Prostate gland (tissue), 2 donors: ENCODE measurements around the gene PCDHA6. TPM values are rescaled to one million over a fixed set of nuclear protein-coding genes. Genes with fewer than 3 reads are reported as not detected.
A peak's percentile ranks its signal among the peaks of the same experiment; 100 is the strongest.
"Not testable (repeated sequence)": the region's sequence is repeated elsewhere in the genome, so short reads cannot be mapped to it uniquely, and the experiment has no call there.

Experiments used
- DNase-seq: peaks from one replicate; pipeline ENCODE4 v3.0.0-alpha.2; 2019; ENCODE audit warnings: low spot score
- H3K27ac ChIP-seq, 2 donors: fragments of 200-600 bp; sonication (generic); 2 replicates each; pipeline ENCODE4 v1.5.1; 2017 to 2019
- H3K27me3 ChIP-seq: fragments of 200-600 bp; sonication (generic); replicated peaks from 2 replicates; pipeline ENCODE4 v1.5.1; 2019; ENCODE audit not compliant: insufficient read depth
- H3K36me3 ChIP-seq, 2 donors: fragments of 200-600 bp; sonication (generic); 1 replicate in 1 of 2; 2 replicates in 1 of 2; pipeline versions ENCODE4 v1.5.1 to v1.8.1; 2017 to 2019
- H3K4me1 ChIP-seq: fragments of 200-600 bp; sonication (generic); replicated peaks from 2 replicates; pipeline ENCODE4 v1.5.1; 2019
- H3K4me3 ChIP-seq, 2 donors: fragments of 200-600 bp; sonication (generic); 2 replicates each; pipeline ENCODE4 v1.5.1; 2017 to 2019
- H3K9me3 ChIP-seq: fragments of 200-600 bp; sonication (generic); 2 replicates; pipeline ENCODE4 v1.5.1; 2017
- POLR2A ChIP-seq: fragments of 450-650 bp; IDR thresholded peaks from one replicate; pipeline ENCODE4 v1.6.1; 2016; ENCODE audit warnings: antibody characterized with exemption, mild to moderate bottlenecking
- POLR2AphosphoS5 ChIP-seq: sonication (generic); formaldehyde crosslinking; IDR thresholded peaks from one replicate; pipeline ENCODE4 v1.6.1; 2017; ENCODE audit warnings: antibody characterized with exemption
- WGBS: methylation state at CpG from one replicate; pipeline ENCODE4 v1.1.5; 2018; 5-methylcytosine and 5-hydroxymethylcytosine counted together
- intact Hi-C: fragments of 100-400 bp; cut with DNase I; formaldehyde crosslinking; loops from one replicate; pipeline ENCODE4 v1.14.2; 2022
- total RNA-seq, 2 donors: library from RNA; depleted of rRNA; stranded (reverse); fragments of >200 nt; gene quantifications; one replicate each; pipeline ENCODE4 v1.1.0, GENCODE V29; 2016
- TF ChIP-seq, protein P1 (sequence below), 4 experiments: fragments of 200-600 bp in 2 of 4; fragments of 450-650 bp in 2 of 4; sonication (generic) in 2 of 4; IDR thresholded peaks; 1 replicate in 3 of 4; 2 replicates in 1 of 4; pipeline ENCODE4 v1.5.1; 2016 to 2019; ENCODE audit warnings: antibody characterized with exemption in 4 of 4, mild to moderate bottlenecking in 2 of 4, moderate library complexity in 2 of 4

Gene PCDHA6
- total RNA-seq, 2 donors from 2014 or later = 1.9 to 2.2 TPM

DNA sequence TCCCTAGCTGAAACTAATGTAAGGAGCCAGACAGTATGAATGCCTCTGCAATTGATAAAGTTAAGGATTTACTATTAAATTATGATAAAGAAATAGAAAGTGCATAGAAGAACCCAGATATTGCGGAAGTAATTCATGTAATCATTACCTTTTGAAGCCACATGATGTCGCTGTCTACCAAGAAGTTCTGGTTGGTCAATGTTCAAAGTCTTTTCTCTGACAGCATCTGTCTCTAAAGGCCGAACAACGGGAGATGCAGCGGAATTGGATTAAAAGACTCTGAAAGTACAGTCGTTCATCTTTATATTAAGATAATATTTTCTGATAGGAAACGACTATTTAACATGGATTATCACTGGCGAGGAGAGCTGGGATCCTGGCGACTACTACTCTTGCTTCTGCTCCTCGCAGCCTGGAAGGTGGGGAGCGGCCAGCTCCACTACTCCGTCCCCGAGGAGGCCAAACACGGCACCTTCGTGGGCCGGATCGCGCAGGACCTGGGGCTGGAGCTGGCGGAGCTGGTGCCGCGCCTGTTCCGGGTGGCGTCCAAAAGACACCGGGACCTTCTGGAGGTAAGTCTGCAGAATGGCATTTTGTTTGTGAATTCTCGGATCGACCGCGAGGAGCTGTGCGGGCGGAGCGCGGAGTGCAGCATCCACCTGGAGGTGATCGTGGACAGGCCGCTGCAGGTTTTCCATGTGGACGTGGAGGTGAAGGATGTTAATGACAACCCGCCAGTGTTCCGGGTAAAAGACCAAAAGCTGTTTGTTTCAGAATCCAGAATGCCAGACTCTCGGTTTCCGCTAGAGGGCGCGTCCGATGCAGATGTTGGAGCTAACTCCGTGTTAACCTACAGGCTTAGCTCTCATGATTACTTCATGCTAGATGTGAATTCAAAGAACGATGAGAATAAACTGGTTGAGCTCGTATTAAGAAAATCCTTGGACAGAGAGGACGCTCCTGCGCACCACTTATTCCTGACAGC lies 13.5 kb downstream of the PCDHA6 start, which contains the start of gene PCDHA8:
Gene PCDHA8 (plus strand): TSS at position 210 of the 985 bp plus-strand sequence. CDS start 135 bp downstream, at position 345.
- H3K36me3 ChIP-seq = no peaks in the 10 kb centered on the region
- 21% methylated on average over 46 of the region's 47 CpGs for WGBS
- intact Hi-C loops = no loop called here
- H3K4me3 ChIP-seq = no peak within 1 kb of the TSS
- H3K27me3 ChIP-seq = peaks cover 4% of the 10 kb centered on the region
- H3K9me3 ChIP-seq = no peaks in the 10 kb centered on the region
- H3K27ac ChIP-seq = no peak within 1 kb of the TSS
- no peak for DNase-seq
- no peaks in the 10 kb centered on the region for H3K4me1 ChIP-seq
- TF ChIP-seq POLR2AphosphoS5 (no peak), POLR2A (no peak)
- TF ChIP-seq, protein P1, sequence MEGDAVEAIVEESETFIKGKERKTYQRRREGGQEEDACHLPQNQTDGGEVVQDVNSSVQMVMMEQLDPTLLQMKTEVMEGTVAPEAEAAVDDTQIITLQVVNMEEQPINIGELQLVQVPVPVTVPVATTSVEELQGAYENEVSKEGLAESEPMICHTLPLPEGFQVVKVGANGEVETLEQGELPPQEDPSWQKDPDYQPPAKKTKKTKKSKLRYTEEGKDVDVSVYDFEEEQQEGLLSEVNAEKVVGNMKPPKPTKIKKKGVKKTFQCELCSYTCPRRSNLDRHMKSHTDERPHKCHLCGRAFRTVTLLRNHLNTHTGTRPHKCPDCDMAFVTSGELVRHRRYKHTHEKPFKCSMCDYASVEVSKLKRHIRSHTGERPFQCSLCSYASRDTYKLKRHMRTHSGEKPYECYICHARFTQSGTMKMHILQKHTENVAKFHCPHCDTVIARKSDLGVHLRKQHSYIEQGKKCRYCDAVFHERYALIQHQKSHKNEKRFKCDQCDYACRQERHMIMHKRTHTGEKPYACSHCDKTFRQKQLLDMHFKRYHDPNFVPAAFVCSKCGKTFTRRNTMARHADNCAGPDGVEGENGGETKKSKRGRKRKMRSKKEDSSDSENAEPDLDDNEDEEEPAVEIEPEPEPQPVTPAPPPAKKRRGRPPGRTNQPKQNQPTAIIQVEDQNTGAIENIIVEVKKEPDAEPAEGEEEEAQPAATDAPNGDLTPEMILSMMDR (IDR thresholded peaks at IDR 0.05) = no peak

- Histone ChIP-seq H3K9me3 (no peaks in the 10 kb centered on the region), H3K36me3 (no peaks in the 10 kb centered on the region), H3K4me3 (no peak overlapping the region), H3K4me1 (no peaks in the 10 kb centered on the region), H3K27ac (no peak overlapping the region), H3K27me3 (no peaks in the 10 kb centered on the region)
- TF ChIP-seq POLR2A = no peak
- TF ChIP-seq POLR2AphosphoS5 = no peak
- WGBS = 43% methylated on average over 85 of the region's 87 CpGs
- no peak for DNase-seq
- intact Hi-C loops = no loop called here
Observed at GRCh38 chr5:140842798-140843733, 15.3 kb downstream of the PCDHA6 start.

- 19% methylated on average over 29 of the region's 48 CpGs for WGBS
- H3K27me3 ChIP-seq, DNase-seq, intact Hi-C loops, H3K9me3 ChIP-seq, H3K27ac ChIP-seq, H3K4me1 ChIP-seq, H3K4me3 ChIP-seq, H3K36me3 ChIP-seq: not testable (repeated sequence)
Observed at GRCh38 chr5:140848139-140849102, 20.7 kb downstream of the PCDHA6 start, which contains the start of gene PCDHA9. PCDHA9 (plus strand) TSS chr5:140848382; CDS start chr5:140848496, 114 bp downstream.

DNA sequence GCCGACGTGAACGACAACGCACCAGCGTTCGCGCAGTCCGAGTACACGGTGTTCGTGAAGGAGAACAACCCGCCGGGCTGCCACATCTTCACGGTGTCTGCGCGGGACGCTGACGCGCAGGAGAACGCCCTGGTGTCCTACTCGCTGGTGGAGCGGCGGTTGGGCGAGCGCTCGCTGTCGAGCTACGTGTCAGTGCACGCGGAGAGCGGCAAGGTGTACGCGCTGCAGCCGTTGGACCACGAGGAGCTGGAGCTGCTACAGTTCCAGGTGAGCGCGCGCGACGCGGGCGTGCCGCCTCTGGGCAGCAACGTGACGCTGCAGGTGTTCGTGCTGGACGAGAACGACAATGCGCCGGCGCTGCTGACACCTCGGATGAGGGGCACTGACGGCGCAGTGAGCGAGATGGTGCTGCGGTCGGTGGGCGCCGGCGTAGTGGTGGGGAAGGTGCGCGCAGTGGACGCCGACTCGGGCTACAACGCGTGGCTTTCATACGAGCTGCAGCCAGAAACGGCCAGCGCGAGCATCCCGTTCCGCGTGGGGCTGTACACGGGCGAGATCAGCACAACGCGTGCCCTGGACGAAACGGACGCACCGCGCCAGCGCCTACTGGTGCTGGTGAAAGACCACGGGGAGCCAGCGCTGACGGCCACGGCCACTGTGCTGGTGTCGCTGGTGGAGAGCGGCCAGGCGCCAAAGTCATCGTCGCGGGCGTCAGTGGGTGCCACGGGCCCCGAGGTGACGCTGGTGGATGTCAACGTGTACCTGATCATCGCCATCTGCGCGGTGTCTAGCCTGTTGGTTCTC lies 22.3 kb downstream of the PCDHA6 start:
- not testable (repeated sequence) for H3K27ac ChIP-seq, H3K4me3 ChIP-seq, H3K27me3 ChIP-seq, H3K9me3 ChIP-seq, H3K36me3 ChIP-seq, H3K4me1 ChIP-seq, DNase-seq
- 41% methylated on average over 95 of the region's 101 CpGs for WGBS
- intact Hi-C loops = loop anchor here (10.0 kb wide), 1 partner anchor 195 kb away; no protein-coding TSS in a partner anchor

- intact Hi-C loops = loop anchor here (10.0 kb wide), 1 partner anchor 189 kb away; no protein-coding TSS in a partner anchor
- Histone ChIP-seq H3K4me1 (no peaks in the 10 kb centered on the region), H3K27me3 (no peaks in the 10 kb centered on the region), H3K36me3 (no peaks in the 10 kb centered on the region), H3K27ac (no peak within 1 kb of the TSS), H3K4me3 (no peak within 1 kb of the TSS), H3K9me3 (no peaks in the 10 kb centered on the region)
- WGBS = 19% methylated on average over 44 of the region's 44 CpGs
- DNase-seq = no peak
- TF ChIP-seq POLR2AphosphoS5 (no peak), POLR2A (no peak)
- TF ChIP-seq, protein P1 (IDR thresholded peaks at IDR 0.05) = peak in 1 of 4 experiments; percentile 29
Observed at GRCh38 chr5:140855772-140856674, 28.3 kb downstream of the PCDHA6 start, which contains the start of gene PCDHA10. PCDHA10 (plus strand) TSS chr5:140855897; CDS start chr5:140856049, 152 bp downstream.
